GM19240 (cell line): ENCODE data around the gene TAB3.
"Not testable (repeated sequence)": the region's sequence is repeated elsewhere in the genome, so short reads cannot be mapped to it uniquely, and the experiment has no call there.

Source experiments
- DNase-seq: peaks from one replicate; pipeline ENCODE4 v3.0.0; 2011; ENCODE audit warnings: low spot score; ENCODE audit not compliant: insufficient read length

TAB3 gene

GRCh38 chrX:30816079-30816478 lies 73.0 kb downstream of the TAB3 start:
- DNase-seq, result no peak

- DNase-seq, result no peak
Observed at GRCh38 chrX:30814978-30815377, 74.1 kb downstream of the TAB3 start.

GRCh38 chrX:30812326-30812725 lies 76.7 kb downstream of the TAB3 start:
- DNase-seq, result no peak

GRCh38 chrX:30806187-30806728 lies 82.8 kb downstream of the TAB3 start:
- DNase-seq, result no peak

- no peak for DNase-seq
Observed at GRCh38 chrX:30804462-30804861, 84.6 kb downstream of the TAB3 start.

- DNase-seq, result no peak
Observed at GRCh38 chrX:30800901-30801300, 88.2 kb downstream of the TAB3 start.

- no peak for DNase-seq
Observed at GRCh38 chrX:30799327-30799726, 89.7 kb downstream of the TAB3 start.

- DNase-seq, result no peak
Observed at GRCh38 chrX:30798810-30799209, 90.2 kb downstream of the TAB3 start.

- DNase-seq, result not testable (repeated sequence)
Observed at GRCh38 chrX:30797301-30797700, 91.8 kb downstream of the TAB3 start.

GRCh38 chrX:30795981-30796958 lies 92.8 kb downstream of the TAB3 start:
- DNase-seq, result no peak

GRCh38 chrX:30794497-30794896 lies 94.6 kb downstream of the TAB3 start:
- DNase-seq, result no peak

- DNase-seq, result no peak
Observed at GRCh38 chrX:30793767-30794103, 95.3 kb downstream of the TAB3 start.

- DNase-seq, result no peak
Observed at GRCh38 chrX:30793075-30793766, 95.8 kb downstream of the TAB3 start.

- no peak for DNase-seq
Observed at GRCh38 chrX:30791296-30792278, 97.5 kb downstream of the TAB3 start.

GRCh38 chrX:30787012-30787411 lies 102.0 kb downstream of the TAB3 start:
- no peak for DNase-seq

- no peak for DNase-seq
Observed at GRCh38 chrX:30786374-30786773, 102.7 kb downstream of the TAB3 start.

GRCh38 chrX:30781711-30782444 lies 107.2 kb downstream of the TAB3 start:
- no peak for DNase-seq

- DNase-seq, result no peak
Observed at GRCh38 chrX:30779453-30780030, 109.5 kb downstream of the TAB3 start.

GRCh38 chrX:30777575-30777974 lies 111.5 kb downstream of the TAB3 start:
- no peak for DNase-seq
